ENCODE results near the gene CHKA.

The CHKA gene

DNA sequence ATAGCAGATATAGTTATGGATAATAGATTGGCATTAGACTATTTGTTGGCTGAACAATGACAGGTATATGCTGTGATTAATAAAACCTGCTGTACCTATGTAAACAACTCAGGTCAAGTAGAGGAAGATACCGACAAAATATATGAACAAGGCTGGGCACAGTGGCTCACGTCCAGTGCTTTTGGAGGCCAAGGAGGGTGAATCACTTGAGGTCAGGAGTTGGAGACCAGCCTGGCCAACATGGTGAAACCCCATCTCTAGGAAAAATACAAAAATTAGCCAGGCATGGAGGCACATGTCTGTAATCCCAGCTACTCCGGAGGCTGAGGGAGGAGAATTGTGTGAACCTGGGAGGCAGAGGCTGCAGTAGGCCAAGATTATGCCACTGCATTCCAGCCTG lies 14.0 kb upstream of the CHKA start:
- TF ChIP-seq, protein P1, sequence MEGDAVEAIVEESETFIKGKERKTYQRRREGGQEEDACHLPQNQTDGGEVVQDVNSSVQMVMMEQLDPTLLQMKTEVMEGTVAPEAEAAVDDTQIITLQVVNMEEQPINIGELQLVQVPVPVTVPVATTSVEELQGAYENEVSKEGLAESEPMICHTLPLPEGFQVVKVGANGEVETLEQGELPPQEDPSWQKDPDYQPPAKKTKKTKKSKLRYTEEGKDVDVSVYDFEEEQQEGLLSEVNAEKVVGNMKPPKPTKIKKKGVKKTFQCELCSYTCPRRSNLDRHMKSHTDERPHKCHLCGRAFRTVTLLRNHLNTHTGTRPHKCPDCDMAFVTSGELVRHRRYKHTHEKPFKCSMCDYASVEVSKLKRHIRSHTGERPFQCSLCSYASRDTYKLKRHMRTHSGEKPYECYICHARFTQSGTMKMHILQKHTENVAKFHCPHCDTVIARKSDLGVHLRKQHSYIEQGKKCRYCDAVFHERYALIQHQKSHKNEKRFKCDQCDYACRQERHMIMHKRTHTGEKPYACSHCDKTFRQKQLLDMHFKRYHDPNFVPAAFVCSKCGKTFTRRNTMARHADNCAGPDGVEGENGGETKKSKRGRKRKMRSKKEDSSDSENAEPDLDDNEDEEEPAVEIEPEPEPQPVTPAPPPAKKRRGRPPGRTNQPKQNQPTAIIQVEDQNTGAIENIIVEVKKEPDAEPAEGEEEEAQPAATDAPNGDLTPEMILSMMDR (IDR thresholded peaks at IDR 0.05; ENCODE audit: low read length) = no peak
- no peak for TF ChIP-seq EZH2 (optimal IDR thresholded peaks at IDR 0.05; ENCODE audit: low read depth, low read length)
- TF ChIP-seq EZH2phosphoT487 (IDR thresholded peaks at IDR 0.05; ENCODE audit: low read length) = no peak
- H3K27ac ChIP-seq (ENCODE audit: low read length) = no peak overlapping the region
- H3K9me3 ChIP-seq (replicated peaks; ENCODE audit: insufficient read depth, low read length) = no peaks in the 10 kb centered on the region
- H4K20me1 ChIP-seq (ENCODE audit: insufficient read depth, low read length) = no peaks in the 10 kb centered on the region
- H3K4me3 ChIP-seq (ENCODE audit: low read length) = no peak overlapping the region
- H3K4me2 ChIP-seq (ENCODE audit: low read depth, low read length) = no peak overlapping the region
- H3K27me3 ChIP-seq (replicated peaks; ENCODE audit: insufficient read depth, low read length) = no peaks in the 10 kb centered on the region
- no peaks in the 10 kb centered on the region for H3K36me3 ChIP-seq (replicated peaks; ENCODE audit: insufficient read depth, low read length)
- H3K9me2 ChIP-seq (replicated peaks; ENCODE audit: insufficient read depth, low read length) = no peaks in the 10 kb centered on the region
- no peaks in the 10 kb centered on the region for H3F3A ChIP-seq (ENCODE audit: insufficient read depth, low read length)
- DNase-seq = no peak
- H3K79me2 ChIP-seq (ENCODE audit: low read length) = no peaks in the 10 kb centered on the region
- no peak overlapping the region for H2AFZ ChIP-seq (ENCODE audit: low read length)
- no peaks in the 10 kb centered on the region for H3K4me1 ChIP-seq (ENCODE audit: low read length)
- no peak overlapping the region for H3K9ac ChIP-seq (ENCODE audit: low read length)

DNA sequence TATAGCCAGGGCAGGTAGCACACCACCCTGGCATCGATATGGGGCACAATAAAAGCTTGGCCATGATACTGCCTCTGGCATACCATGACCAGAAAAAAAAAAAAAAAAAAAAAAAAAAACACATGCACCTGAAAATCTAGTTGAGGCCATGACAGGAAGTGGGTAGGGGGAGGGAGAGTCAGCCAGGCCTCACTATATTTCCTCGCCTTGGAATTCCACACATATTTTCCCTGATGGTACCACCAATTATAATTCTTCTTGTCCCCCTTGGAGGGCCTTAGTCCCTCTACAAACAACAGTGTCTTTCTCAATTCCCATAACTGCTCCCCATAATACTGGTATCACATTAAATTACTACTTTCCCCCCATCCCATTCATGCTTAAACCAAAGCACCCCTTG lies 12.6 kb upstream of the CHKA start:
- Histone ChIP-seq H3K79me2 (ENCODE audit: low read length) (no peaks in the 10 kb centered on the region), H3F3A (ENCODE audit: insufficient read depth, low read length) (no peaks in the 10 kb centered on the region), H3K27ac (ENCODE audit: low read length) (no peak overlapping the region), H3K9me2 (replicated peaks; ENCODE audit: insufficient read depth, low read length) (no peaks in the 10 kb centered on the region), H3K27me3 (replicated peaks; ENCODE audit: insufficient read depth, low read length) (no peaks in the 10 kb centered on the region), H2AFZ (ENCODE audit: low read length) (no peak overlapping the region), H3K9ac (ENCODE audit: low read length) (no peak overlapping the region), H3K36me3 (replicated peaks; ENCODE audit: insufficient read depth, low read length) (no peaks in the 10 kb centered on the region), H3K9me3 (replicated peaks; ENCODE audit: insufficient read depth, low read length) (no peaks in the 10 kb centered on the region), H4K20me1 (ENCODE audit: insufficient read depth, low read length) (no peaks in the 10 kb centered on the region), H3K4me2 (ENCODE audit: low read depth, low read length) (no peak overlapping the region), H3K4me1 (ENCODE audit: low read length) (no peaks in the 10 kb centered on the region), H3K4me3 (ENCODE audit: low read length) (no peak overlapping the region)
- TF ChIP-seq, protein P1 (IDR thresholded peaks at IDR 0.05; ENCODE audit: low read length) = no peak
- no peak for TF ChIP-seq EZH2 (optimal IDR thresholded peaks at IDR 0.05; ENCODE audit: low read depth, low read length)
- TF ChIP-seq EZH2phosphoT487 (IDR thresholded peaks at IDR 0.05; ENCODE audit: low read length) = no peak
- DNase-seq = no peak

DNA sequence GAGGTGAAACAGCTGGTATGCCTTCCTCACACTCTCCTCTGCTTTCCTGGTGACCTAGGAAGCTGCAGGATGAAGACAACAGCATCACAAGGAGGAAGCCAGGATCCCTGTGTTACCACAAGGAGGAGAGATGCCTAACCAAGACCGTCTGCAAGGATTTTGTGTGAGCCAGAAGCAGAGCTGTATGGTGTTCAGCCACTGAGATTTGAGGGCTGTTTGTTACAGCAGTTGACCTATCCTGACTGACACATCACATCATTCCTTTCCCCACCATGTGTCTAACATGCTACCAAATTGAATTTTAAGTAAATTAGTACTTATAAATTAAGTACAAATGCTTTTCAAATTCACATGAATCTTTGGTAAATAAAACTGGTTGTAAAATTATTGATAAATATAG lies 8.9 kb upstream of the CHKA start:
- Histone ChIP-seq H3K9ac (ENCODE audit: low read length) (no peak overlapping the region), H3F3A (ENCODE audit: insufficient read depth, low read length) (no peaks in the 10 kb centered on the region), H3K9me3 (replicated peaks; ENCODE audit: insufficient read depth, low read length) (no peaks in the 10 kb centered on the region), H4K20me1 (ENCODE audit: insufficient read depth, low read length) (no peaks in the 10 kb centered on the region), H3K4me2 (ENCODE audit: low read depth, low read length) (no peak overlapping the region), H3K27me3 (replicated peaks; ENCODE audit: insufficient read depth, low read length) (no peaks in the 10 kb centered on the region), H3K27ac (ENCODE audit: low read length) (no peak overlapping the region), H2AFZ (ENCODE audit: low read length) (no peak overlapping the region), H3K4me3 (ENCODE audit: low read length) (no peak overlapping the region), H3K4me1 (ENCODE audit: low read length) (no peaks in the 10 kb centered on the region), H3K79me2 (ENCODE audit: low read length) (no peaks in the 10 kb centered on the region), H3K9me2 (replicated peaks; ENCODE audit: insufficient read depth, low read length) (no peaks in the 10 kb centered on the region), H3K36me3 (replicated peaks; ENCODE audit: insufficient read depth, low read length) (no peaks in the 10 kb centered on the region)
- DNase-seq = no peak
- TF ChIP-seq EZH2phosphoT487 (IDR thresholded peaks at IDR 0.05; ENCODE audit: low read length) (no peak), EZH2 (optimal IDR thresholded peaks at IDR 0.05; ENCODE audit: low read depth, low read length) (no peak)
- TF ChIP-seq, protein P1 (IDR thresholded peaks at IDR 0.05; ENCODE audit: low read length) = no peak

Measured in MM.1S (cell line).